GM21526 (cell line): ENCODE data around the gene SGK2.

ENCODE experiments used
- ATAC-seq: cut with Tn5 transposase; IDR thresholded peaks from one replicate; pipeline ENCODE4 v1.9.1; 2021; ENCODE audit warnings: moderate library complexity; ENCODE audit not compliant: unreplicated experiment, low FRiP score

Gene SGK2

GRCh38 chr20:43558412-43559146 lies at the start of gene SGK2:
Gene SGK2, plus strand, starts transcription at chr20:43559027. Its CDS starts 7,469 bp downstream, at chr20:43566496.
- no peak for ATAC-seq

- ATAC-seq = no peak
These were observed 46.9 kb upstream of the SGK2 start for GRCh38 chr20:43511879-43512278.

- ATAC-seq = no peak
These were observed 45.4 kb upstream of the SGK2 start for GRCh38 chr20:43513372-43513930.

- ATAC-seq = peak; percentile 80
These were observed 44.7 kb upstream of the SGK2 start for GRCh38 chr20:43513931-43514647.

GRCh38 chr20:43514648-43514999 lies 44.2 kb upstream of the SGK2 start:
- ATAC-seq = peak; percentile 10

- ATAC-seq = no peak
These were observed 43.2 kb upstream of the SGK2 start for GRCh38 chr20:43515628-43516027.

GRCh38 chr20:43516251-43516824 lies 42.5 kb upstream of the SGK2 start:
- no peak for ATAC-seq

- no peak for ATAC-seq
These were observed 38.7 kb upstream of the SGK2 start for GRCh38 chr20:43520074-43520630.

- ATAC-seq = no peak
These were observed 33.8 kb upstream of the SGK2 start for GRCh38 chr20:43525021-43525420.

GRCh38 chr20:43528258-43528875 lies 30.5 kb upstream of the SGK2 start:
- ATAC-seq = no peak

GRCh38 chr20:43529051-43529450 lies 29.8 kb upstream of the SGK2 start:
- no peak for ATAC-seq

- ATAC-seq = no peak
These were observed 29.2 kb upstream of the SGK2 start for GRCh38 chr20:43529457-43530153.

- no peak for ATAC-seq
These were observed 28.3 kb upstream of the SGK2 start for GRCh38 chr20:43530321-43531090.

GRCh38 chr20:43531091-43531443 lies 27.8 kb upstream of the SGK2 start:
- no peak for ATAC-seq

- ATAC-seq = no peak
These were observed 26.3 kb upstream of the SGK2 start for GRCh38 chr20:43532416-43533055.

GRCh38 chr20:43533060-43533459 lies 25.8 kb upstream of the SGK2 start:
- ATAC-seq = no peak

GRCh38 chr20:43534016-43534415 lies 24.8 kb upstream of the SGK2 start:
- no peak for ATAC-seq

- no peak for ATAC-seq
These were observed 24.0 kb upstream of the SGK2 start for GRCh38 chr20:43534791-43535350.
